NB4 (cell line): ENCODE measurements around the gene EMCN.
A peak's percentile ranks its signal among the peaks of the same experiment; 100 is the strongest.
"Not testable (repeated sequence)": the region's sequence is repeated elsewhere in the genome, so short reads cannot be mapped to it uniquely, and the experiment has no call there.

Experiments used
- DNase-seq: peaks from one replicate; pipeline ENCODE4 v3.0.0; 2010; ENCODE audit warnings: low read depth
- H3K4me3 ChIP-seq: one replicate; pipeline ENCODE4 v1.5.1; 2011; ENCODE audit warnings: mild to moderate bottlenecking, low read depth, low read length, moderate library complexity
- CTCF ChIP-seq: IDR thresholded peaks from one replicate; pipeline ENCODE4 v1.5.1; 2012; ENCODE audit warnings: low read depth, low read length
- MAX ChIP-seq: IDR thresholded peaks from 2 replicates; pipeline ENCODE4 v1.6.1; 2011; ENCODE audit warnings: low read depth, low read length
- MYC ChIP-seq: IDR thresholded peaks from 2 replicates; pipeline ENCODE4 v1.6.1; 2011; ENCODE audit warnings: low read depth, low read length
- POLR2A ChIP-seq: IDR thresholded peaks from 2 replicates; pipeline ENCODE4 v1.6.1; 2011; ENCODE audit warnings: mild to moderate bottlenecking; ENCODE audit not compliant: insufficient read length; ENCODE audit errors: extremely low read depth

EMCN gene

GRCh38 chr4:100391086-100391485 is 126.7 kb downstream of the EMCN start:
- no peak overlapping the region for H3K4me3 ChIP-seq
- no peak for DNase-seq
- no peak for TF ChIP-seq MYC
- no peak for TF ChIP-seq MAX
- no peak for TF ChIP-seq POLR2A
- TF ChIP-seq CTCF, result no peak

GRCh38 chr4:100386270-100386669 is 131.6 kb downstream of the EMCN start:
- DNase-seq, result no peak
- TF ChIP-seq MYC (no peak), MAX (no peak), CTCF (no peak), POLR2A (no peak)
- no peak overlapping the region for H3K4me3 ChIP-seq

GRCh38 chr4:100380401-100380800 is 137.4 kb downstream of the EMCN start:
- not testable (repeated sequence) for DNase-seq, H3K4me3 ChIP-seq

GRCh38 chr4:100379583-100380105 is 138.2 kb downstream of the EMCN start:
- TF ChIP-seq MAX, result no peak
- TF ChIP-seq CTCF, result no peak
- no peak for TF ChIP-seq POLR2A
- TF ChIP-seq MYC, result no peak
- no peak overlapping the region for H3K4me3 ChIP-seq
- DNase-seq, result no peak

GRCh38 chr4:100372432-100372831 is 145.4 kb downstream of the EMCN start:
- TF ChIP-seq MAX (no peak), CTCF (peak; percentile 43), MYC (no peak), POLR2A (no peak)
- DNase-seq, result peak; percentile 2
- H3K4me3 ChIP-seq, result no peak overlapping the region

- no peak for DNase-seq
- no peak overlapping the region for H3K4me3 ChIP-seq
- TF ChIP-seq MYC (no peak), POLR2A (no peak), CTCF (no peak), MAX (no peak)
Observed at GRCh38 chr4:100369871-100370270, 148.0 kb downstream of the EMCN start.
